ENCODE data around the gene MOCS3.

Gene MOCS3

DNA sequence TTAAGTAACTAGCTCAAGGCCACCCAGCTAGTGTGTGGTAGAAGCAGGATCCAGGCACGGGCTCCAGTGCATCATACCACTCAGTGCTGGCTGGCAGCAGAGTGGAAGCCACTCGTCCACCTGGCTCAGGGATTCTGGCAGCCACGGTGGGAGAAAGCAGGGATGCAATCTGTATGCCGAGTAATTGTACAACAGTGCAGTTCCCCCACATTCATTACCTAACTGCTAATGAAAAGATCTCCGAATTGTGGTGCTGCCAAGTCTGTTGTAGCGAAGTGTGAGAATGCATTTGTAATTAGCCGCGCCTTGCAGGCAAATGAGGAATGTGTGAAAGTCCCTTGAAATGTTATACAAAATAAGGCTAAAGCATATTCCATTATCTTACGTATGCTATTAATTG is 35.3 kb downstream of the MOCS3 start:
- no peaks in the 10 kb centered on the region for H3K36me3 ChIP-seq
- peaks cover 20% of the 10 kb centered on the region for H3K4me1 ChIP-seq
- no peak overlapping the region for H3K4me2 ChIP-seq
- no peak for TF ChIP-seq Cebpa-rat (IDR thresholded peaks at IDR 0.05)
- no peak overlapping the region for H3K9ac ChIP-seq
- H4K20me1 ChIP-seq: no peaks in the 10 kb centered on the region
- H3K9me3 ChIP-seq: no peaks in the 10 kb centered on the region
- no peak overlapping the region for H3K27ac ChIP-seq
- H3K4me3 ChIP-seq: no peak overlapping the region
- H3K27me3 ChIP-seq: no peaks in the 10 kb centered on the region

DNA sequence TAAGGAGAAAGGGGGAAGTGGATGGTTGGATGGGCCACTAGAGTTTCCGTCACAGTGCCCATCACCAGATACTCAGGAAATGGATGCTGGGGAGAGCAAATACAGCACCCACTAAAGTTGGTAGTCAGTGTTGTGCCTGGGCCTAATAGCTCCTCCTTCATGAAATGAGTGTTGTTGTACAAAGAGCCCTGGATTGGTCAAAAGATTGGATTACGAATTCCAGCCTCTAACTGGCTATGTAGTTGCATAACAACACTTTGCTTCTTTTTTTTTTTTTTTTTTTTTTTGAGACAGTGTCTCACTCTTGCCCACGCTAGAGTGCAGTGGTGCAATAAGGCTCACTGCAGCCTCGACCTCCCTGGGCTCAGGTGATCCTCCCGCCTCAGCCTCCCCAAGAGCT is 36.9 kb downstream of the MOCS3 start:
- Histone ChIP-seq H3K9ac (no peak overlapping the region), H3K36me3 (no peaks in the 10 kb centered on the region), H3K27ac (no peak overlapping the region), H3K4me1 (peaks cover 20% of the 10 kb centered on the region), H3K27me3 (no peaks in the 10 kb centered on the region), H3K4me3 (no peak overlapping the region), H3K9me3 (no peaks in the 10 kb centered on the region), H3K4me2 (peak overlapping the region; percentile 13; the same call in 1 of the 2 replicates), H4K20me1 (no peaks in the 10 kb centered on the region)
- TF ChIP-seq Cebpa-rat (IDR thresholded peaks at IDR 0.05): no peak

DNA sequence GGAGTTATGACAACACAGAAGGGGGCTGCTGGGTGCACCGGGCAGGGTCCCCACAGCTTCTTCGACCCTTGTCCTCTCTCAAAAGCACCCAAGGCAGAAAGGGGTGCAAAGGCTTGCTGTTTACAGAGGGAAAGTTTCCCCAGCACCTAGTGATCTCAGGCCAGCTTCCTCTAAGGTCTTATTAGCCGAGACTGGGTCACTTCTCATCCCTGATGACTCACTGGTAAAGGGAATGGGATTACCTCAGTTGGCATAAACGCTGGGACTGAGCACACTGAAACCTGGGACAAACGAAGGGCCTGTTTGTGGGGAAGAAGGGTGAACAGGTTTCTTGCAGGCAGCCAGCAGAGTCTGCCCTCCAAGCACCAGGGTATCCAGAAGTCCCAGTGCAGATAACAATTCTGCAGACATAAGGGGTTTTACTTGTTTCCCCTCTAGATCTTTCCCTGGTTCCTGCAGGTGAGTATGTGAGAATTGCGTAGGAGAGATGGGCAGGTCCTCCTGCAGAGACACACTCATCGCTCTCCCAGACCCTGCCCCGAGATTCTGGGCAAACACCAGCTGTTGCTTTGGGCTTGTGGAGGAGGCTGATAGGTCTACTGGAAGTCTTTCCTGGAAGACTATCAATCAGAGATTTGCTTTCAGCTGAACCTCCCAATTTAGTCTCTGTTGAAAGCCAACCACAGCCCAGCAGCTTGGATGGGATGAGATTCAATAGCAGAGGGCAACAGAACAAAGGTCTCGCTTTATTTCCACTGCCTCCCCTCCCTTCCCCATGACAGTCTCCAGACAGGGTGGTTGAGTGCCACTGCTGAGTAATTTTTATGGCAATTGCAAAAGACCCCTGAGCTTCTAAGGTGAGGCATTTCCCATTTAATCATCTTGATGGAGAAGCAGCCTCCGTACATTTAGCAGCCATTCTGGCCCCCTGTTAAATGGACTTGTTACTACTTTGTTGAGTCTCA is 38.6 kb downstream of the MOCS3 start:
- H3K4me3 ChIP-seq: no peak overlapping the region
- peak overlapping the region; percentile 52 for H3K4me2 ChIP-seq
- 0 out of 2 replicates have a peak, but pooled peaks cover 2% of the 10 kb centered on the region for H3K36me3 ChIP-seq
- no peaks in the 10 kb centered on the region for H3K9me3 ChIP-seq
- TF ChIP-seq Cebpa-rat (IDR thresholded peaks at IDR 0.05): no peak
- H3K27ac ChIP-seq: no peak overlapping the region
- H3K4me1 ChIP-seq: peaks cover 20% of the 10 kb centered on the region
- no peaks in the 10 kb centered on the region for H3K27me3 ChIP-seq
- no peaks in the 10 kb centered on the region for H4K20me1 ChIP-seq
- H3K9ac ChIP-seq: no peak overlapping the region

DNA sequence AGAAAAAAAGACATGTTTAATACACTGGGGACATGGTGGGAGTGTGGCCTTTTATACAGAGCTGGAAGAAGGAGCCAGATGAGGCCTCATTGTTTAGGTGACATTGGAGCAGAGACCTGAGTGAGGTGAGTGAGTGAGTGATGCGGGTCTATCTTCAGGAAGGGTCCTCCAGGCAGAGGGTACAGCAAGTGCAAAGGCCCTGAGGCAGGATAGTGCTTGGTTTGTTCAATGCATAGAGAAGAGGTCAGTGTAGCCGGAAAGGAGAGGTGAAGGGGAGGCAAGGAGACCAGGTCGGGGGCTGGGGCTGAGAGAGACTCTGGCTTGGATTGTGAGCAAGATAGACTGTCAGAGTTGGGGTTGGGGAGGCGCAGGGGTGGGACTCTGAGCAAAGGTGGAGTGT is 40.7 kb downstream of the MOCS3 start:
- Histone ChIP-seq H3K27ac (no peak overlapping the region), H3K4me2 (no peak overlapping the region), H3K4me1 (peaks cover 20% of the 10 kb centered on the region), H3K27me3 (no peaks in the 10 kb centered on the region), H3K9me3 (no peaks in the 10 kb centered on the region), H3K4me3 (no peak overlapping the region), H4K20me1 (no peaks in the 10 kb centered on the region), H3K36me3 (peaks cover 21% of the 10 kb centered on the region), H3K9ac (no peak overlapping the region)
- no peak for TF ChIP-seq Cebpa-rat (IDR thresholded peaks at IDR 0.05)

DNA sequence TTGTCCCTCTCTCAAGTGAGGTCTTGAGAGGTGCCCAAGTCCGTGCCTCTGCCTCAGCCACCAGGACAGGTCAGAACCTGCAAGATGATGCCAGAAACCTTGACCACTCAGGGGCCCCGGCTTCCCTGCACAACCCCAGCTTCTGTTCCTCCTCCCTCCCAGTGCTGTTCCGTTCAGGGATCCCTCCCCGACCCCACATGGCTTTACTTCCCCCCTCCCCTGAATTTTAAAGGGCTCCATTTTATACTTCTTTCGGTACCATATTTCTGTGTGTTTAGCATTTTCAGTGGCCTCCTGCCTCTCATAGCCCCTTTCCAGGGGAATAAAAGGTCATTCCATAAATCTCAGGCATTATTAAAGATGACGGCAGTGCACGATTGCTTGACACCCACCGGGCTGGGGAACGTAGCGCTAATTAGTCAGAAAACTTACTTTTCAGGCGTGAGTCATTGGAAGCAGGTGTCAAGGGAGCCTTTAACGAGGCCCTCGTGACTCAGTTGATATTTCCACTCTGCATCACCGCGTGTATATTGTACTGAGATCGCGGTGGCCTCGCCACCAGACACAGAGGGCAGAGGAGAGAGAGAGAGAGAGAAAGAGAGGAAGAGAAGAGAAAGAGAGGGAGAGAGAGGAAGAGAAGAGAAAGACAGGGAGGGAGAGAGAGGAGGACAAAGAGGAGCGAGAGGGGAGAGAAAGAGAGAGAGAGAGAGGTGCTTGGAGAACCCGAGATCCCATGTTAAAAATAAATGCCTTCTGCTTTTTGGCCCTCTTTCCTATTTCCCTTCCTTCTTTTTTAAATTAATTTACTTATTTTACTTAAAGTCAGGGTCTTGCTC is 43.0 kb downstream of the MOCS3 start:
- no peak for TF ChIP-seq Cebpa-rat (IDR thresholded peaks at IDR 0.05)
- no peaks in the 10 kb centered on the region for H3K27me3 ChIP-seq
- H3K36me3 ChIP-seq: peaks cover 43% of the 10 kb centered on the region
- H4K20me1 ChIP-seq: no peaks in the 10 kb centered on the region
- no peak overlapping the region for H3K4me2 ChIP-seq
- H3K9ac ChIP-seq: no peak overlapping the region
- H3K9me3 ChIP-seq: no peaks in the 10 kb centered on the region
- H3K4me1 ChIP-seq: peaks cover 4% of the 10 kb centered on the region
- H3K4me3 ChIP-seq: no peak overlapping the region
- H3K27ac ChIP-seq: no peak overlapping the region

DNA sequence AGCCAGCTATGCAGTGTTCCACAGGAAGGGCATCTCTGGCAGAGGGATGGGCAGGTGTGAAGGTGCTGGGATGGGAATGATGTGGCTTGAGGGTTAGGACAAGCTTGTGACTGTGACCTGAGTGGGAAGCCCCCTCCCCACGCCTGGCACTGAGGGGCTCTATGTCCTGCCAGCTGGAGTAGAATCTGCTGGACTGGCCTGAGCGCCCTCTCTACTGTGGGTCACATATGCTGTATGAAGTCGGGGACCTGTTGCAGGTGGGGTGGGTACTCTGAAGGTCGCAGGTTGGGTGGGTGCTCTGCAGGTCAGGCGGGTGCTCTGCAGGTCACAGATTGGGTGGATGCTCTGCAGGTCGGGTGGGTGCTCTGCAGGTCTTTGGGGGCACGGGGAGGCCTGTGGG is 44.0 kb downstream of the MOCS3 start:
- Histone ChIP-seq H3K27me3 (no peaks in the 10 kb centered on the region), H3K4me1 (no peaks in the 10 kb centered on the region), H3K9ac (no peak overlapping the region), H3K4me3 (no peak overlapping the region), H3K36me3 (peaks cover 53% of the 10 kb centered on the region), H3K4me2 (no peak overlapping the region), H3K27ac (no peak overlapping the region), H3K9me3 (no peaks in the 10 kb centered on the region), H4K20me1 (no peaks in the 10 kb centered on the region)
- TF ChIP-seq Cebpa-rat (IDR thresholded peaks at IDR 0.05): no peak

DNA sequence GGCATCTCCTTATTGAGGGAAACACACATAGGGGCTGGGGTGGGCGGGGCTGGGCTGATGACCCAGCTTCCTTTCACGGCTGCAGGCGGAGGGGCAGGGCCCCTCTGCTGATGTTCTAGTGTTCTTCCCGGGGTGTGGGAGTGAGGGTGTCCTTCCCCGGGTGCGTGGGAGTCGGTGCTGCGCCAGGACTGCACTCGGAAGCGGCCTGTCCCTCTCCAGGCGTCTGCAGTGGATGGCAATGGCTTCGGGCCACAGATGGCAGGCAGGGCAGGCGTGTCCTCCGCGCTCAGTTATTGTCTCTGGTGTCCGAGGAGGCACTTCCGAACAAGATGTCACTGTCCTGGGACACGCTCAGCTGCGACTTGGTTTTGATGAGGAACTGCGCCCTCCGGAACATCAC is 45.1 kb downstream of the MOCS3 start:
- Histone ChIP-seq H3K27me3 (no peaks in the 10 kb centered on the region), H3K9me3 (no peaks in the 10 kb centered on the region), H4K20me1 (no peaks in the 10 kb centered on the region), H3K4me3 (no peak overlapping the region), H3K4me1 (no peaks in the 10 kb centered on the region), H3K9ac (no peak overlapping the region), H3K36me3 (peaks cover 60% of the 10 kb centered on the region), H3K4me2 (no peak overlapping the region), H3K27ac (no peak overlapping the region)
- TF ChIP-seq Cebpa-rat (IDR thresholded peaks at IDR 0.05): no peak

DNA sequence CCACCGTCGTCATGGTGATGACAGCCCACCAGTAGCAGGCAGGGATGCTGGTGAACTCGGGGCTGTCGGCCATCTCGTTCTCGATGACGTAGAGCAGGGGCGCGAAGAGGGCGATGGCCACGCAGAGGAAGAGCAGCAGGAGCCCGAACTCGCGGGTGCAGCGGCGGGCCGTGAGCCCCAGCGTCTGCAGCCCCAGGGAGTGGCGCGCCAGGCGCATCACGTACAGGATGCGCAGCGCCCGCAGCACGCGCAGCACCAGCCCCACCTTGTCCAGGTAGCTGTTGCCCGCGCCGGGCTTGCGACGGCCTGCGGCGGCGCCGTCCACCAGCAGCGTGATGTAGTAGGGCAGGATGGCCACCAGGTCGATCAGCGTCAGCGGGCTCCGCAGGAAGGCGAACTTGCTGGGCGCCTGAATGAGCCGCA is 45.7 kb downstream of the MOCS3 start:
- Histone ChIP-seq H3K9ac (no peak overlapping the region), H4K20me1 (no peaks in the 10 kb centered on the region), H3K4me1 (no peaks in the 10 kb centered on the region), H3K4me3 (no peak overlapping the region), H3K36me3 (peaks cover 66% of the 10 kb centered on the region), H3K27ac (no peak overlapping the region), H3K9me3 (no peaks in the 10 kb centered on the region), H3K4me2 (no peak overlapping the region), H3K27me3 (no peaks in the 10 kb centered on the region)
- no peak for TF ChIP-seq Cebpa-rat (IDR thresholded peaks at IDR 0.05)

DNA sequence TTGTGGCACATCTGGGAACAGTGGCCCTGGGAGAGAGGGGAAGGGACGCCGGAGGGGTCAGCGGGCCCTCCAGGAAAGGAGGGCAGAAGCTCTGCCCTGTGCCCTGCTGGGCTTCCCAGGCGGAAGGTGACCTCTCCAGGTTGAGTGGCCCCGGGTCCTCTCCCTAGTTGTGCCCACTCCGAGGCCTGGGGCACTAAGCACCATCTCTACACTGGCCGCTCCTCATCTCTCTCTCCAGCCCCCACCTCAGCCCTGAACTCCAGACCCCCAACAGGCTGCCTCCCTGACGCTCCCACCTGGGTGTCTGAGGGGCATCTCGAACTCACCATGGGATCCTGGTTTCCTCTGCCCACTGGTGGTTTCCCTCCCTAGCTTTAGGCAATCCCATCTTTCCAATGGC is 46.2 kb downstream of the MOCS3 start:
- no peaks in the 10 kb centered on the region for H3K27me3 ChIP-seq
- no peak overlapping the region for H3K9ac ChIP-seq
- peaks cover 71% of the 10 kb centered on the region for H3K36me3 ChIP-seq
- H3K4me1 ChIP-seq: no peaks in the 10 kb centered on the region
- H4K20me1 ChIP-seq: no peaks in the 10 kb centered on the region
- no peak overlapping the region for H3K27ac ChIP-seq
- H3K4me3 ChIP-seq: no peak overlapping the region
- no peak for TF ChIP-seq Cebpa-rat (IDR thresholded peaks at IDR 0.05)
- no peaks in the 10 kb centered on the region for H3K9me3 ChIP-seq
- no peak overlapping the region for H3K4me2 ChIP-seq

DNA sequence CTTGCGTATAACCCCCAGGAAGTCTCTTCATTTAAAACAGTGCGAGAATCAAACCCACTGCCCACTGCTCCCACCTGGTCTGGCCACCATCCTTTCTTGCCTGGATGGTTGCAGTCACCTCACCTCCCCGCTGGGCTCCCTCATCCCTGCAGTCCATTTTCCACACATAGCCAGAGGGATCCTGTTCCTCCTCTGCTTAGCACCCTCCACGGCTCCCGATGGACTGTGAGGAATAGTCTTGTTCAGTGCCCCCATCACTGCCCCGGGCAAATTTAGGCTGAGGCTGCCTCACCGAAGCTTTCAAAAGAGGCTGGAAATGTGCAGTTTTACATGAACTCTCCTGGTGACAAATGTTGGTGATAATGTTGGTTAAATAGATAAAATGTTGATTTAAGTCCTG is 46.6 kb downstream of the MOCS3 start:
- H3K9me3 ChIP-seq: no peaks in the 10 kb centered on the region
- peaks cover 75% of the 10 kb centered on the region for H3K36me3 ChIP-seq
- no peak overlapping the region for H3K4me3 ChIP-seq
- H3K4me1 ChIP-seq: no peaks in the 10 kb centered on the region
- H3K4me2 ChIP-seq: no peak overlapping the region
- H3K9ac ChIP-seq: no peak overlapping the region
- no peak for TF ChIP-seq Cebpa-rat (IDR thresholded peaks at IDR 0.05)
- no peaks in the 10 kb centered on the region for H3K27me3 ChIP-seq
- H4K20me1 ChIP-seq: no peaks in the 10 kb centered on the region
- no peak overlapping the region for H3K27ac ChIP-seq
